ENCODE measurements around the gene PANK1.

PANK1 gene

DNA sequence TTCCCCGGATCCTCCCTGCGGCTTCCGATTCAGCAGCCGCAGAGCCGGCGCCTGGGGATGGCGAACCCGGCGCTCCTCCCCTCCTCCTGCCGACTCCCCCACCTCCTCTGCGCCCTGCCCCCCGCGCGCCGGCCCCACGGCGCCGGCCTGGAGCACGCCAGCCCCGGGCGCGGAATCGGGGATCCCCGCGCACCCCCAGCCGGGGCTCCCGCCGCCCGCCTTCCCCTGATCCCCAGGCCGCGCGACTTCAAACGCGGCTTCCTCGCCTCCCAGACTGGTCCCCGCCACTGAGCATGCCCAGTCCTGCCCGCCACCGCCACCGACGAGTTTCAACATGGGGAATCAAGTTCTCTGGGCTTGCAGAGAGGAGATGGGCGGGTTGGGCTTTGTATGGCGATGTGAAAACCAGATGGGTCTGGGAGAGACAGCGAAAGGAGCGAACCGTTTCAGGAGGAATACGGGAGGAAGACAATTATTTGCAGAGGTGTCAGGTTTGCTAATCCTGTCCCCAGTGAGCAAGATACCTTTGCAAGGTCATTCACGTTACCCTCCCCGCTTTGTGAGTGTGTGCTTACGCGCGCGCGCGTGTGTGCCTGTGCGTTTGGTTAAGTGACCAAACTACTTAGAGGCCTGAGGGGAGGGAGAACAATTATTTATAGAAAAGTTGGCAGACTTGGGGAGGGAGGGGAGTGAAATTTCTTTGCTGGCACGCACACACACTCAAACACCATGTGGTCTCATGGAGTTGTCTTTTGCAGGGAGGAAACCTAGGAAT is at the start of gene PANK1:
Gene PANK1, minus strand, starts transcription at position 276 of the 775 bp plus-strand sequence. CDS start 351 bp downstream, outside the sequence.
- DNase-seq (ENCODE audit: low read depth in 1 of 2, low spot score in 1 of 2): peak; percentile 40 to 49

GRCh38 chr10:89693176-89693575 is 48.1 kb upstream of the PANK1 start:
- no peak for DNase-seq (ENCODE audit: low read depth in 1 of 2, low spot score in 1 of 2)

DNA sequence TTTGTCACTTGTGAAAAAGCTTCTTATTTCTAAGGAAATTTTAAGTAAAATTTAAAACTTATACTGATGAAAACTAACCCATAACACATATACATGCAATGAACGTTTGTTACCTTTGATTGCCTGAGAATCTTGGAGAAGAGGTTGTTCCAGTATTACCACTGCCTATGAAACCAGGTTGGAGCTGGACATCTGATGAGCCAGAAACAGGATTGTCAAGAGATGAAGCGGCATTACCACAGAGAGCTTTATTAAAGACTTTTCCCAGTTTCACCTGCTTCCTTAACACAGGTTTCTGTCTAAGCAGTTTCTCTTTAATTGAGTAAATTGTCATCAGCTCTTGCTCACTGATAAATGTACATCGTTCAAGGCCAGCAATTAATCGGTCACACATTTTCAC is 47.4 kb upstream of the PANK1 start:
- DNase-seq (ENCODE audit: low read depth in 1 of 2, low spot score in 1 of 2): no peak

GRCh38 chr10:89690027-89690426 is 45.0 kb upstream of the PANK1 start:
- DNase-seq (ENCODE audit: low read depth in 1 of 2, low spot score in 1 of 2): no peak

- DNase-seq (ENCODE audit: low read depth in 1 of 2, low spot score in 1 of 2): no peak
Measured at GRCh38 chr10:89685936-89686335, 40.9 kb upstream of the PANK1 start.

DNA sequence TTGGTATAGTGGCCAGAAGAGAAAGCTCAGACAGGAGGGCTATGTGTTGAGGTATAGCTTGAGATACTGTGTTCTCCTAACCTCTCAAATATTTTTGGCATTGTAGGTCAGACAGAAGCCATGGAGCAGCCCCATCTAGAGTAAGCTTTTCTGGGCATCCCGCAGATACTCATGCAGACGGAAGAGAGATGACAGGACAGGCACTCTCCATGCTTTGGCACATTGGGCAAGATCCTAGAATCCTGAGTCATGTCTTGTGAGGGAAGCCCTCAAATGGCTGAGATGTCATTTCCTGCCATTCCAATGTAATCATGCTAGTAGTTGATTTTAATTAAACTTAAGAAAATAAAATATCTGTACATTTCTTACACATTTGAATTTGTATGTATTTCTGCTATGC is 39.6 kb upstream of the PANK1 start:
- DNase-seq (ENCODE audit: low read depth in 1 of 2, low spot score in 1 of 2): no peak

GRCh38 chr10:89683883-89684282 is 38.8 kb upstream of the PANK1 start:
- no peak for DNase-seq (ENCODE audit: low read depth in 1 of 2, low spot score in 1 of 2)

- DNase-seq (ENCODE audit: low read depth in 1 of 2, low spot score in 1 of 2): no peak
Measured at GRCh38 chr10:89679986-89680385, 34.9 kb upstream of the PANK1 start.

DNA sequence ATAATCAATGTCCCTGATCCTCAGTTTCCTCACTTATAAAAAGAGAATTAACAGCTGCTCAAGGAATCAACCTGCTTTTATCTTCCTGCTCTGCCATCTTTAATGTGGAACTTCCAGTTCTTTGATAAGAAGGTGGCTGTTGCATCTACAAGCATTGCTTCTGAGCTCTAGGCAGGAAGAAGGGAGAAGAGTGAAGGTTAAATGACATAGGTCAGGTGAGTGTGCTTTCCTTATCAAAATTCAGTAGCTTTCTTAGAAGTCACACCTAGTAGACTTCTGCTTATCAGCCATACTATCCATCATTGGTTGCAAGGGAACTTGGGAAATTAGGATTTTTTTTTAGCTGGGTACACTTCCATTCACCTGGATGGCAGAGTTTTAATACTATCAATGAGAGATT is 32.3 kb upstream of the PANK1 start:
- DNase-seq (ENCODE audit: low read depth in 1 of 2, low spot score in 1 of 2): no peak

DNA sequence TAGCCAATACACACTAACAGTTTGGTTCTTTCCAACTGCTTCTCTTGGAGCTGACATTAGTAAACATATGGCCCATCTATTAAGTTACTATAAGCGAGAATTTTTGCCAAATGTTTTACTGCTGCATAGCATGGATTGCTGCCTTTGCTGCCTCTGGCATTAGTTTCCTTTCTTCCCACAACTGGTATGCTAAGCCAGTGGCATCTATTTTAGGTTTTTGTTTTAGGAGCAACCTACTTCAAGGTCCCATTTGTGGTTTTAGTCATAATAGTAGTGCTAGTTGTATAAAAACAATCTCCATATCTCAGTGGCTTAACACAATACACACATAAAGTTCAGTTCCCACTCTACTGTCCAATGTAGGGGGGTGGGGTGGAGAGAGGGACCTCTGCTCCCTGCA is 25.9 kb upstream of the PANK1 start:
- DNase-seq (ENCODE audit: low read depth in 1 of 2, low spot score in 1 of 2): no peak

DNA sequence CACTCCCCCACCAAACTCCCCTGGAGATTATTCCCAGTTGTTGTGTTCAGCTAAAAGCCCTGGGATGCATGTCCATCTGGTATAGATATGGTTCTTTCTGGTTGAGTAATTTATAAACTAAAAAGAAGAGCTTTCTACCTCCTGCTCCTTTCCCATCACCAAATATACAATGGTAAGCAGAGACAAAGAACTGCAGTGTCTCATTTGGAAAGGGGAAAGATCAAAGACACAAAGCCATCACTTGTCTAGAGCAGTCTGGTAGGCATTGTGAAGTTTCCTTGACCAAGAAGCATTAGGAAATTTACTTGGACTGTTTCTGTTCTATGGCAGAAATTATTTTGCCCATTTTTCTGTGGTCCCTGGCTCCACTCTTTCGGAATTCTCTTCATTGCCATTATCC is 24.9 kb upstream of the PANK1 start:
- no peak for DNase-seq (ENCODE audit: low read depth in 1 of 2, low spot score in 1 of 2)

- no peak for DNase-seq (ENCODE audit: low read depth in 1 of 2, low spot score in 1 of 2)
Measured at GRCh38 chr10:89668386-89669071, 23.5 kb upstream of the PANK1 start.

GRCh38 chr10:89666138-89666537 is 21.1 kb upstream of the PANK1 start:
- no peak for DNase-seq (ENCODE audit: low read depth in 1 of 2, low spot score in 1 of 2)

DNA sequence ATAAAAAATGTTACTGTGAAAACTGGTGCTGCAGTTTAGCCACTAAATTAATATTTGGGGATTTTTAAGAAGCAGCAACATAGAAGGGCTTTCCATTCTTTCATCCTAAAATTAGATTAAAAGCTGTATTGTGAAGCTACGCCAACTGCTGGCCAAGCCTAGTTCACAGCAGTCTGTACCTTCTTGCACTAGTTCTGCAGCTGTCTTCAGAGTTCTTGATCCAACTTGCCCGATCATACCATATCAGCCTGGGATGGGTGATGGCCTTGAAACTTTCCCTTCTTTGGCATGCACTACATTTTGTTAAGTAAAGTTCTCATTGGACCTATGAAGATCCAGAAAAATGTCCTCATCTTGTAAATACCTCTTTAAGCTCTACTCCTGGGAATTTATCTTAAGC is 20.3 kb upstream of the PANK1 start:
- no peak for DNase-seq (ENCODE audit: low read depth in 1 of 2, low spot score in 1 of 2)

DNA sequence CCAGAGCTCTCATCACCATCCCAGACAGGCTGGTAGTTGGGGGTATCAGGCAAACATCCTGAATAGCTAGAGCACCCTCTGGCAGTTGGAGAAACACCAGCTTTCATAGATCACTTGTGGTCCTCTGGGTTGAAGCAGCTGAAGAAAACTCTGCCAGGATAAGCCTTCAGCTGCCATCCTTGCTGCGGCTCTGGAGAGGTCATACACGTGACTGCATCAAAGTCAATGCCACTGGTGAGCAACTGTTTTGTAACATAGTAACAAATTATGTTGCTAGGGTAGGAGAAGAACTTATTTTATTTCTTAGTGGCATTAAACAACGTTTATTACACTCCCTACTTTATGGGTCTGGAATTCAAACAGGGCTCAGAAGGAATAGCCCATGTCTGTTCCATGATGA is 19.2 kb upstream of the PANK1 start:
- DNase-seq (ENCODE audit: low read depth in 1 of 2, low spot score in 1 of 2): no peak

- DNase-seq (ENCODE audit: low read depth in 1 of 2, low spot score in 1 of 2): no peak
Measured at GRCh38 chr10:89663144-89663543, 18.1 kb upstream of the PANK1 start.

- no peak for DNase-seq (ENCODE audit: low read depth in 1 of 2, low spot score in 1 of 2)
Measured at GRCh38 chr10:89662596-89662995, 17.6 kb upstream of the PANK1 start.

DNA sequence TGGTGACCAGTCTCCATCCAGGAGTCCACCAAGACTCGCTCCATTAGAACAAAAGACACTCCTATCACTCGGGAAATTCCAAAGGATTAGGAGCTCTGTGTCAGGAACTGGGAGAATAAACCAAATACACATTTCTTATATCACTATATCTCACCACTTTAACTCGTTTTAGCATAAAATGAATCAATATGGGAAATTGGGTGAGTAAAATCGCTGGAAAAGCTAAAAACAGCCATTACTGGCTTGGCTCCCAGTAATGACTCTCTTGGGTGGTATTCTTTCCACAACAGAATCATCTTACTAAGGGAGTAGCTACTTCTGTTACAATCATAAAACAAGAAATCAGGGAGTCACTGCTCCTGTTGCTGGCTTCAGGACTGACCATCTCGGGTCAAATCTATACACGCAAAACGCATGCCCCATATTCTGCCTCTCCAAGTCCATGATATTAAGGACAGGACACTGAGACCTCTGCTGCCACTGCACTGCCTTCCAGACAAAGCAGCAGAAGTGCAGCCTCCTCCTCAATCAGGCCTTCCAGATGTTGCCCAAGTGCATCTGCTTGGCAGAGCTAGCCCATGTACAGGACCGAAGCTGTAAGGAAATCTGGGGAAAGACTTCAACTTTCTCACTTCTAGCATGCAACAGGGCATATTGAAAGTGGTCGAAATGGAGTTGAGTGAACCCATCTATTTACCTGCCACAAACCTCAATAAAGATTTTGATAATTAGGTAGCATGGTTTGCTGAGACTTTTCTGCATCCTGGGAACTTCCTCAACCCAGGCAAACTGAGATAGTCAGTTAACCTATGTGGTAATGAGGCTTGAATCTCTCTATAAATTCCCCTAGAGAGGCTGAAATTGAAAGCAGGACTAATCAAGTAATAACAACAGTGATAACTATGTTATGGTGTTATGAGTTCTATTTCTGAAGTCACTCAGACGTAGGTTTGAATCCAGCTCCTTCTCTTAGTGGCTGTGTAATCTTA is 14.4 kb upstream of the PANK1 start:
- no peak for DNase-seq (ENCODE audit: low read depth in 1 of 2, low spot score in 1 of 2)

DNA sequence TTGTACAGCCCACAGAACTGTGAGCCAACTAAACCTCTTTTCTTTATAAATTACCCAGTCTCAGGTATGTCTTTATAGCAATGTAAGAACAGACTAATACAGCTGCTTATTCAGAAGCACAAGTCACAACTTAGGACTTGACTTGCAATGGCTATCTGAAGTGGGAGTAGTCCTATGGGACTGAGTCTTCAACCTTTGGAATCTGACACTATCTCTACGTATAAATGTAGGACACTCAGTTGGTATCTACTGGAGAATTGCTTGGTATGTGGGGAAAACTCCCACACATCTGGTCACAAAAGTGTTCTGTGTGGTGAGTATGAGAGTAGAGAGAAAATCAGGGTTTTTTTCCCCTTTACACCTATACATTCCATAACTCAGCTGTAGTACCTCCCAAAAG is 12.3 kb upstream of the PANK1 start:
- DNase-seq (ENCODE audit: low read depth in 1 of 2, low spot score in 1 of 2): no peak

DNA sequence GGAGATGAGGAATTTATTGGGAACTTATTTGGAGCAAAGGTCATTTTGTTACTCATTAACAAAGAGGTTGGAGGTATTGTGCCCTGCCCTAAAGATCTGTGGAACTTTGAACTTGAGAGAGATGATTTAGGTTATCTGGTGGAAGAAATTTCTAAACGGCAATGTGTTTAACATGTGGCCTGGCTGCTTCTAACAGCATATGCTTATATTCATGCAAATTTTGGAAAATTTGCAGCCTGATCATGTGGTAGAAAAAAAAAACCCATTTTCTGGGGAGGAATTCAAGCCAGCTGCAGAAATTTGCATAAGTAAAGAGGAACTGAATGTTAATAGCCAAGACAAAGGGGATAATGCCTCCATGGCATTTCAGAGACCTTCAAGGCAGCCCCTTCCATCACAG is 10.7 kb upstream of the PANK1 start:
- no peak for DNase-seq (ENCODE audit: low read depth in 1 of 2, low spot score in 1 of 2)

DNA sequence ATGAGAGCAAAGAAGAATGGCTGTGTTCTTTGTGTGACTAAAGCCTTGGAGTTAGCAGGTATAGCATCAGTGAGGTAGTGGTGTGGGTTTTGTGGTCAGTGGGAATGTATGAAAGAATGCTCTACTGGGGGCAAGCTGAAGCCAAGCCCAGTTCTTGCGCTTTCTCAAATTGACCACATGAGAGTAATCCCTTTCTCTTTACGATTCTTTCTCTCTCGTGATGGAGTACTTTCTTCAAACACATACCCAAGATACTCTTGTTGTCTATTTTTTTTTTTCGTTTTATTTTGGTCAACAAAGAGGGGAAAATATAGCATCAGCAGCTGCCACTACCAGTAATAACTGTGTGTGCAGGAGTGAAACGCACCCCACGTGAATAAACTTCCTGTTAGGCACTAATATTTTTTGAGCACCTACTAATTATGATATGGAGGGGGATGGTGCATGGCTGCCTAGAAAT is 8.4 kb upstream of the PANK1 start:
- no peak for DNase-seq (ENCODE audit: low read depth in 1 of 2, low spot score in 1 of 2)
